Heart right ventricle (tissue), 16 donors: Measurements from ENCODE around the gene ATG4B. TPM values are rescaled to one million over a fixed set of nuclear protein-coding genes. Genes with fewer than 3 reads are reported as not detected.

Experiments
- ATAC-seq, 8 donors: fragments of 200-7000 bp; cut with Tn5 transposase; one replicate each; pipeline ENCODE4 v1.9.1; 2020; ENCODE audit warnings: mild to moderate bottlenecking in 8 of 8, moderate library complexity in 8 of 8, moderate number of reproducible peaks in 1 of 8
- DNase-seq, 2 donors: peaks; one replicate each; pipeline ENCODE4 v3.0.0-alpha.2; 2020
- H3K27ac ChIP-seq, 10 donors: fragments of 200-600 bp; sonication (generic) in 2 of 10; one replicate each; pipeline versions ENCODE4 v1.5.0 to v1.8.0; 2020 to 2022; ENCODE audit warnings: mild to moderate bottlenecking in 3 of 10
- H3K27me3 ChIP-seq, 7 donors: fragments of 200-600 bp; one replicate each; pipeline ENCODE4 v1.8.0; 2021 to 2022; ENCODE audit warnings: mild to moderate bottlenecking in 2 of 7
- H3K36me3 ChIP-seq, 9 donors: fragments of 200-600 bp; sonication (generic) in 1 of 9; one replicate each; pipeline versions ENCODE4 v1.5.0 to v1.8.0; 2020 to 2022; ENCODE audit warnings: mild to moderate bottlenecking in 2 of 9
- H3K4me1 ChIP-seq, 9 donors: fragments of 200-600 bp; sonication (generic) in 1 of 9; one replicate each; pipeline versions ENCODE4 v1.5.0 to v1.8.0; 2020 to 2022; ENCODE audit warnings: mild to moderate bottlenecking in 4 of 9
- H3K4me3 ChIP-seq, 10 donors: fragments of 200-600 bp; sonication (generic) in 2 of 10; one replicate each; pipeline versions ENCODE4 v1.5.0 to v1.8.0; 2020 to 2022; ENCODE audit warnings: mild to moderate bottlenecking in 7 of 10, moderate library complexity in 2 of 10
- H3K9me3 ChIP-seq, 11 donors: fragments of 200-600 bp in 10 of 11; sonication (generic) in 2 of 11; one replicate each; pipeline versions ENCODE4 v1.5.0 to v1.8.0; 2013 to 2022; ENCODE audit warnings: mild to moderate bottlenecking in 2 of 11, control low read depth in 1 of 11, moderate library complexity in 1 of 11
- WGBS, 2 donors: extraction: QIAGEN DNeasy Blood & Tissue Kit; methylation state at CpG; one replicate each; pipeline ENCODE4 v1.1.7; 2013; ENCODE audit warnings: inconsistent platforms in 1 of 2; 5-methylcytosine and 5-hydroxymethylcytosine counted together
- intact Hi-C, 10 donors: fragments of 100-400 bp; cut with DNase I; formaldehyde crosslinking; loops; one replicate each; pipeline versions ENCODE4 v1.11.1 to v1.14.2; 2022
- polyA plus RNA-seq, 2 donors: library from polyadenylated mRNA; stranded (reverse); fragments of 200-250 nt; gene quantifications; one replicate each; pipeline ENCODE4 v1.2.3, GENCODE V29; 2013
- total RNA-seq, 10 donors: library from RNA; stranded (reverse); fragmentation: NEBNext Ultra II Directional in 3 of 10; extraction: Animal tissue kit (Norgen Biotek cat#: 25700) in 3 of 10; gene quantifications; one replicate each; pipeline versions ENCODE4 v1.2.1 to v1.2.4, GENCODE V29; 2021 to 2023
- TF ChIP-seq, protein P1 (sequence below), 9 donors: fragments of 200-600 bp; sonication (generic) in 2 of 9; IDR thresholded peaks; one replicate each; pipeline versions ENCODE4 v1.5.0 to v1.8.0; 2021 to 2022; ENCODE audit warnings: antibody characterized with exemption in 9 of 9, mild to moderate bottlenecking in 5 of 9, moderate library complexity in 1 of 9
- donor health status: Arrhythmogenic right ventricular cardiomyopathy.
- donor health status: ischemic (EF 13 %, LVEDD 7.1; RV severe dilation, severe dysfunction).
- donor health status: healthy with polysubstance abuse.
- donor health status: DM: no; HTN: yes; CAD: no.
- donor health status: DM: no; HTN: no; CAD: no.
- donor health status: ischemic (EF 25% LVEDD 6.9; RV normal size, moderate dysfunction).
- donor health status: ischemic (EF 25% LVEDD 5.7; RV mildly dilated, moderate dysfunction).
- donor health status: healthy.
- donor health status: DM: yes; HTN: yes; CAD: no.
- donor health status: Ischemic cardiomyopathy.
- donor health status: ischemic (EF 35%, LVEDD 5.7; RV mildly dilated, moderate dysfunction).
- donor health status: nonischemic (EF 11% LVEDD 7.7; RV severe dilation, severe dysfunction).
- donor health status: DM: yes; HTN: yes; CAD: no.
- donor health status: PGD.
- donor health status: ischemic (EF 29% LVEDD 5.4; RV normal size, mild dysfunction).
- donor health status: nonischemic (EF 23%, LVEDD 6.1; RV moderate dilation, normal function).

ATG4B gene
- total and polyA plus RNA-seq, 12 donors, result 34.7 to 55.7 (median 42.8) TPM

DNA sequence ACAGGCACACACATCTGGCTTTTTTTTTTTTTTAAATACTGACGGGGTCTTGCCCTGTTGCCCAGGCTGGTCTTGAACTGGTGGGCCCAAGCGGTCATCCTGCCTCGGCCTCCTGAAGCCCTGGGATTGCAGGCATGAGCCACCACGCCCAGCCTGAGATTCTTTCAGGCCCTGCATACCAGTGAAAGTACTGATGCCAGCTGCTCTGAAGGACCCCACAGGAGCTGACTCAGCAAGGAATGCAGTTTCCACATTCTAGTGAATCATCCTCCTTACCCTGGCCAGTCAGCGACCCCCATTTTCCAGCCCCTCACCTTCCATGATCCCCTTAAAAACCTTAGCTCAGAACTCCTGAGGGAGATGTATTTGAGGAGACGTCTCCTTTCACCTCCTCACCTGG is 55.0 kb downstream of the ATG4B start:
- peaks cover 6 to 22% (median 13%) of the 10 kb centered on the region in 9 donors for H3K4me1 ChIP-seq
- no peaks in the 10 kb centered on the region for H3K9me3 ChIP-seq
- ATAC-seq (no peak), DNase-seq (no peak)
- TF ChIP-seq, protein P1, sequence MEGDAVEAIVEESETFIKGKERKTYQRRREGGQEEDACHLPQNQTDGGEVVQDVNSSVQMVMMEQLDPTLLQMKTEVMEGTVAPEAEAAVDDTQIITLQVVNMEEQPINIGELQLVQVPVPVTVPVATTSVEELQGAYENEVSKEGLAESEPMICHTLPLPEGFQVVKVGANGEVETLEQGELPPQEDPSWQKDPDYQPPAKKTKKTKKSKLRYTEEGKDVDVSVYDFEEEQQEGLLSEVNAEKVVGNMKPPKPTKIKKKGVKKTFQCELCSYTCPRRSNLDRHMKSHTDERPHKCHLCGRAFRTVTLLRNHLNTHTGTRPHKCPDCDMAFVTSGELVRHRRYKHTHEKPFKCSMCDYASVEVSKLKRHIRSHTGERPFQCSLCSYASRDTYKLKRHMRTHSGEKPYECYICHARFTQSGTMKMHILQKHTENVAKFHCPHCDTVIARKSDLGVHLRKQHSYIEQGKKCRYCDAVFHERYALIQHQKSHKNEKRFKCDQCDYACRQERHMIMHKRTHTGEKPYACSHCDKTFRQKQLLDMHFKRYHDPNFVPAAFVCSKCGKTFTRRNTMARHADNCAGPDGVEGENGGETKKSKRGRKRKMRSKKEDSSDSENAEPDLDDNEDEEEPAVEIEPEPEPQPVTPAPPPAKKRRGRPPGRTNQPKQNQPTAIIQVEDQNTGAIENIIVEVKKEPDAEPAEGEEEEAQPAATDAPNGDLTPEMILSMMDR (IDR thresholded peaks at IDR 0.05), result no peak
- peaks cover 0 to 68% (median 7%) of the 10 kb centered on the region in 9 donors for H3K36me3 ChIP-seq
- no peaks in the 10 kb centered on the region for H3K27me3 ChIP-seq
- 91 to 94% methylated on average over 6 of the region's 6 CpGs for WGBS, 2 donors
- H3K27ac ChIP-seq, result no peak overlapping the region
- no peak overlapping the region for H3K4me3 ChIP-seq
- intact Hi-C loops, result no loop called here

DNA sequence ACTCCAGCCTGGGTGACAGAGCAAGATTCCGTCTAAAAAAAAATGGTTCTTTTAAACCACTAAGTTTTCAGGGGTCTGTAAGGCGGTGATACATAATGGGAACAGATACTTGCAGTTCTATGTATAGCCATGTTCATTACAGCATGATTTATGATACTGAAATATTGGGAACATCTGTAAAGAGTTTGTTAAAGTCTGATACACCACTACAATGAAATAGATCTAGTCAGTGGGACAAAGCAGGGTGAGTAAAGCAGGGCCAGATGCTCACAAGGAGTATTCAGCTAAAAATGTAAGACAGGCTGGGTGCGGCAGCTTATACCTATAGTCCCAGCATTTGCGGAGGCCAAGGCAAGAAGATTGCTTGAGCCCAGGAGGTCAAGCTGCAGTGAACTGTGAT is 58.2 kb downstream of the ATG4B start:
- Histone ChIP-seq H3K4me3 (no peak overlapping the region), H3K27me3 (no peaks in the 10 kb centered on the region), H3K9me3 (no peaks in the 10 kb centered on the region), H3K36me3 (peaks cover 0 to 54% (median under 1%) of the 10 kb centered on the region in 9 donors), H3K4me1 (peaks cover 0 to 3% (median 1%) of the 10 kb centered on the region in 9 donors), H3K27ac (no peak overlapping the region)
- DNase-seq (no peak), ATAC-seq (no peak)
- WGBS, 2 donors, result 96 to 98% methylated on average over 4 of the region's 4 CpGs
- intact Hi-C loops, result no loop called here
- TF ChIP-seq, protein P1 (IDR thresholded peaks at IDR 0.05), result no peak

DNA sequence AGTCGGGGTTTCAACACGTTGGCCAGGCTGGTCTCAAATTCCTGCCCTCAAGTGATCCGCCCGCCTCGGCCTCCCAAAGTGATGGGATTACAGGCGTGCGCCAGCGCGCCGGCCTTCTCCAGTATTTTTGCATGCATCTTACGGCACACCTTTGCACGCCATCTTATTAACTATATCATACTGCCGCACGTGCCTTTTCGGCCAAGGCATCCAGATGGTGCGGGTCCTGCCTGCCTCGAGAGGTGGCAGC is 63.6 kb downstream of the ATG4B start:
- H3K4me3 ChIP-seq, result peak overlapping the region; percentile 40 to 94 (median 81)
- WGBS, 2 donors, result 3 to 4% methylated on average over 17 of the region's 17 CpGs
- H3K4me1 ChIP-seq, result peaks cover 3 to 27% (median 19%) of the 10 kb centered on the region in 9 donors
- intact Hi-C loops, result loop anchor here in 2 of 10 donors (2.0 to 5.0 kb wide), 2 partner anchors 14 to 176 kb away; partner anchors contain the start of gene DTYMK (in 1 of the 2)
- DNase-seq (no peak), ATAC-seq (no peak)
- H3K36me3 ChIP-seq, result peaks cover 0 to 23% (median 6%) of the 10 kb centered on the region in 9 donors
- no peaks in the 10 kb centered on the region for H3K27me3 ChIP-seq
- TF ChIP-seq, protein P1 (IDR thresholded peaks at IDR 0.05), result peak in 5 of 9 donors; percentile 33 to 60 (median 56)
- H3K9me3 ChIP-seq, result peaks cover 0 to 2% (median 0%) of the 10 kb centered on the region in 11 donors
- H3K27ac ChIP-seq, result peak overlapping the region in 9 of 10 donors; percentile 85 to 95 (median 90)

DNA sequence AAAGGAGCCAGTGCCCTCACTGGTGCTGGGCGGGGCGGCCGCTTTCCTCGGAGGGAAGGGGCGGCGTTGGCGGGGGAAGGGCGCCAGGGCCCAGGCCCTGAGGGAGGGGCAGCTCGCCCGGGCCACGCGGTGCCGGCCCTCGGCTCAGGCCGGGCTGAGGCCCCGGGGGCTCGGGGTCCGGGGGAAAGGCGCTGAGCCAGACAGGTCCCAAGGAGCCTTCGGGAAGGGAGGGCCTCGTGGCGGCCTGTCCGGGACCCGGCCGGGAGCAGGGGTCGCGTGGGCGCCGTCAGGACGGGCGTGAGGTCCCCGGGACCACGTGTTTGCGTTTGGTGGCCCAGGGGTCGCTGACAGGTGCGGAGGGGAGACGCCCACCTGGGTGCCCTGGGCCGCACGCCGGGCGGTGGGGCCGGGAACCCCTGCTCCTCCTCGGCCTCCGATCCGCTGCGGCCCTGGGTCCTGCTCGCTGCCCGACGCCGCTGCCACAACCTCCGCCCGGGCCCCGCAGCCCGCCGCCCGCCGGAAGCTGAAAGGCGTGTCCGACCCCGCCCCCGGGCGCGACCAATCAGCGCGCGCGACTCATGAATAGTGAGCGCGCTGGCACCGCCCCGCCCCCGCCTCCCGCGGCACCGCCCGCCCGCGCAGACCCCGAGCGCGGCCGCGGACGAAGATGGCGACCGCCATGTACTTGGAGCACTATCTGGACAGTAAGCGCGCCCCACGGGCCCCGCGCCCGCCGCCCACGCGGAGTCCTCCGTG is 64.1 kb downstream of the ATG4B start, which contains the start of gene ING5:
TSS of gene ING5 (plus strand) at position 641 of the 756 bp plus-strand sequence. CDS start at position 668, 27 bp downstream.
- peak within 1 kb of the TSS; percentile 85 to 95 (median 89) for H3K27ac ChIP-seq
- 0 to 1% methylated on average over 25 to 96 of the region's 96 CpGs for WGBS, 2 donors
- intact Hi-C loops, result loop anchor here in 3 of 10 donors (1.0 to 5.0 kb wide), 3 partner anchors 15 to 176 kb away; partner anchors contain the start of genes D2HGDH (in 1 of the 3) and DTYMK (in 1 of the 3)
- H3K27me3 ChIP-seq, result no peaks in the 10 kb centered on the region
- peaks cover 0 to 28% (median 11%) of the 10 kb centered on the region in 9 donors for H3K36me3 ChIP-seq
- peak; percentile 83 to 91 (median 87) for ATAC-seq
- H3K4me1 ChIP-seq, result peaks cover 3 to 27% (median 19%) of the 10 kb centered on the region in 9 donors
- peaks cover 0 to 7% (median 0%) of the 10 kb centered on the region in 11 donors for H3K9me3 ChIP-seq
- H3K4me3 ChIP-seq, result peak within 1 kb of the TSS; percentile 64 to 94 (median 81)
- peak; percentile 95 to 98 for DNase-seq
- TF ChIP-seq, protein P1 (IDR thresholded peaks at IDR 0.05), result peak in 3 of 9 donors; percentile 1 to 29 (median 28)
